ENCODE results near the gene JAG1.

JAG1 gene

GRCh38 chr20:10667560-10668167 lies 6.1 kb downstream of the JAG1 start:
- H3K9me3 ChIP-seq (ENCODE audit: control insufficient read depth, low read length): no peaks in the 10 kb centered on the region
- peaks cover 58% of the 10 kb centered on the region for H3K36me3 ChIP-seq (ENCODE audit: control insufficient read depth, insufficient read depth, low read length)
- WGBS, 2 experiments (ENCODE audit: insufficient coverage in 2 of 2): 82 to 93% methylated on average over 4 to 5 of the region's 6 CpGs
- peaks cover 44% of the 10 kb centered on the region for H3K4me1 ChIP-seq (ENCODE audit: control insufficient read depth, insufficient read depth, low read length, poor library complexity, severe bottlenecking)
- no peak overlapping the region for H3K27ac ChIP-seq (ENCODE audit: low read depth, low read length, severe bottlenecking)
- no peak overlapping the region for H3K4me3 ChIP-seq (ENCODE audit: extremely low read depth, insufficient read depth, low read length, poor library complexity, severe bottlenecking)

- Histone ChIP-seq H3K9me3 (ENCODE audit: control insufficient read depth, low read length) (no peaks in the 10 kb centered on the region), H3K4me3 (ENCODE audit: extremely low read depth, insufficient read depth, low read length, poor library complexity, severe bottlenecking) (no peak overlapping the region), H3K36me3 (ENCODE audit: control insufficient read depth, insufficient read depth, low read length) (peaks cover 64% of the 10 kb centered on the region), H3K4me1 (ENCODE audit: control insufficient read depth, insufficient read depth, low read length, poor library complexity, severe bottlenecking) (peaks cover 44% of the 10 kb centered on the region), H3K27ac (ENCODE audit: low read depth, low read length, severe bottlenecking) (peak overlapping the region; percentile 32)
- 84 to 92% methylated on average over 19 to 21 of the region's 21 CpGs for WGBS, 2 experiments (ENCODE audit: insufficient coverage in 2 of 2)
These were observed 6.8 kb downstream of the JAG1 start for GRCh38 chr20:10667077-10667401.

- Histone ChIP-seq H3K9me3 (ENCODE audit: control insufficient read depth, low read length) (no peaks in the 10 kb centered on the region), H3K4me3 (ENCODE audit: extremely low read depth, insufficient read depth, low read length, poor library complexity, severe bottlenecking) (no peak overlapping the region), H3K36me3 (ENCODE audit: control insufficient read depth, insufficient read depth, low read length) (peaks cover 70% of the 10 kb centered on the region), H3K4me1 (ENCODE audit: control insufficient read depth, insufficient read depth, low read length, poor library complexity, severe bottlenecking) (peaks cover 44% of the 10 kb centered on the region), H3K27ac (ENCODE audit: low read depth, low read length, severe bottlenecking) (peak overlapping the region; percentile 32)
- 90% methylated on average over 5 of the region's 7 CpGs; no CpG with 5 or more reads in 1 of the 2 experiments for WGBS, 2 experiments (ENCODE audit: insufficient coverage in 2 of 2)
These were observed 7.3 kb downstream of the JAG1 start for GRCh38 chr20:10666221-10667076.

GRCh38 chr20:10665791-10666190 lies 8.0 kb downstream of the JAG1 start:
- peaks cover 48% of the 10 kb centered on the region for H3K4me1 ChIP-seq (ENCODE audit: control insufficient read depth, insufficient read depth, low read length, poor library complexity, severe bottlenecking)
- peak overlapping the region; percentile 6 for H3K27ac ChIP-seq (ENCODE audit: low read depth, low read length, severe bottlenecking)
- no peak overlapping the region for H3K4me3 ChIP-seq (ENCODE audit: extremely low read depth, insufficient read depth, low read length, poor library complexity, severe bottlenecking)
- WGBS, 2 experiments (ENCODE audit: insufficient coverage in 2 of 2): 76 to 81% methylated on average over 5 of the region's 6 CpGs
- H3K9me3 ChIP-seq (ENCODE audit: control insufficient read depth, low read length): no peaks in the 10 kb centered on the region
- peaks cover 74% of the 10 kb centered on the region for H3K36me3 ChIP-seq (ENCODE audit: control insufficient read depth, insufficient read depth, low read length)

- WGBS, 2 experiments (ENCODE audit: insufficient coverage in 2 of 2): 75 to 78% methylated on average over 4 of the region's 7 CpGs
- H3K27ac ChIP-seq (ENCODE audit: low read depth, low read length, severe bottlenecking): no peak overlapping the region
- H3K9me3 ChIP-seq (ENCODE audit: control insufficient read depth, low read length): no peaks in the 10 kb centered on the region
- H3K36me3 ChIP-seq (ENCODE audit: control insufficient read depth, insufficient read depth, low read length): peaks cover 80% of the 10 kb centered on the region
- peaks cover 53% of the 10 kb centered on the region for H3K4me1 ChIP-seq (ENCODE audit: control insufficient read depth, insufficient read depth, low read length, poor library complexity, severe bottlenecking)
- no peak overlapping the region for H3K4me3 ChIP-seq (ENCODE audit: extremely low read depth, insufficient read depth, low read length, poor library complexity, severe bottlenecking)
These were observed 8.7 kb downstream of the JAG1 start for GRCh38 chr20:10665027-10665561.

- H3K4me3 ChIP-seq (ENCODE audit: extremely low read depth, insufficient read depth, low read length, poor library complexity, severe bottlenecking): no peak overlapping the region
- 73 to 85% methylated on average over 4 to 7 of the region's 8 CpGs for WGBS, 2 experiments (ENCODE audit: insufficient coverage in 2 of 2)
- H3K27ac ChIP-seq (ENCODE audit: low read depth, low read length, severe bottlenecking): no peak overlapping the region
- peaks cover 81% of the 10 kb centered on the region for H3K36me3 ChIP-seq (ENCODE audit: control insufficient read depth, insufficient read depth, low read length)
- H3K4me1 ChIP-seq (ENCODE audit: control insufficient read depth, insufficient read depth, low read length, poor library complexity, severe bottlenecking): peaks cover 47% of the 10 kb centered on the region
- no peaks in the 10 kb centered on the region for H3K9me3 ChIP-seq (ENCODE audit: control insufficient read depth, low read length)
These were observed 10.0 kb downstream of the JAG1 start for GRCh38 chr20:10663756-10664155.

GRCh38 chr20:10662661-10663458 lies 10.9 kb downstream of the JAG1 start:
- Histone ChIP-seq H3K27ac (ENCODE audit: low read depth, low read length, severe bottlenecking) (no peak overlapping the region), H3K4me1 (ENCODE audit: control insufficient read depth, insufficient read depth, low read length, poor library complexity, severe bottlenecking) (peaks cover 46% of the 10 kb centered on the region), H3K9me3 (ENCODE audit: control insufficient read depth, low read length) (no peaks in the 10 kb centered on the region), H3K4me3 (ENCODE audit: extremely low read depth, insufficient read depth, low read length, poor library complexity, severe bottlenecking) (no peak overlapping the region), H3K36me3 (ENCODE audit: control insufficient read depth, insufficient read depth, low read length) (peaks cover 81% of the 10 kb centered on the region)
- WGBS, 2 experiments (ENCODE audit: insufficient coverage in 2 of 2): 94 to 100% methylated on average over 3 to 7 of the region's 10 CpGs

- Histone ChIP-seq H3K36me3 (ENCODE audit: control insufficient read depth, insufficient read depth, low read length) (peaks cover 81% of the 10 kb centered on the region), H3K4me3 (ENCODE audit: extremely low read depth, insufficient read depth, low read length, poor library complexity, severe bottlenecking) (no peak overlapping the region), H3K27ac (ENCODE audit: low read depth, low read length, severe bottlenecking) (no peak overlapping the region), H3K9me3 (ENCODE audit: control insufficient read depth, low read length) (no peaks in the 10 kb centered on the region), H3K4me1 (ENCODE audit: control insufficient read depth, insufficient read depth, low read length, poor library complexity, severe bottlenecking) (peaks cover 39% of the 10 kb centered on the region)
- WGBS, 2 experiments (ENCODE audit: insufficient coverage in 2 of 2): 90% methylated on average over 1 to 2 of the region's 5 CpGs
These were observed 11.6 kb downstream of the JAG1 start for GRCh38 chr20:10662151-10662550.

GRCh38 chr20:10661261-10661660 lies 12.5 kb downstream of the JAG1 start:
- Histone ChIP-seq H3K4me1 (ENCODE audit: control insufficient read depth, insufficient read depth, low read length, poor library complexity, severe bottlenecking) (peaks cover 30% of the 10 kb centered on the region), H3K27ac (ENCODE audit: low read depth, low read length, severe bottlenecking) (no peak overlapping the region), H3K36me3 (ENCODE audit: control insufficient read depth, insufficient read depth, low read length) (peaks cover 88% of the 10 kb centered on the region), H3K9me3 (ENCODE audit: control insufficient read depth, low read length) (no peaks in the 10 kb centered on the region), H3K4me3 (ENCODE audit: extremely low read depth, insufficient read depth, low read length, poor library complexity, severe bottlenecking) (no peak overlapping the region)
- WGBS, 2 experiments (ENCODE audit: insufficient coverage in 2 of 2): 91 to 97% methylated on average over 4 of the region's 4 CpGs

GRCh38 chr20:10660661-10661060 lies 13.1 kb downstream of the JAG1 start:
- H3K36me3 ChIP-seq (ENCODE audit: control insufficient read depth, insufficient read depth, low read length): peaks cover 94% of the 10 kb centered on the region
- WGBS, 2 experiments (ENCODE audit: insufficient coverage in 2 of 2): 79 to 97% methylated on average over 6 to 9 of the region's 11 CpGs
- no peak overlapping the region for H3K27ac ChIP-seq (ENCODE audit: low read depth, low read length, severe bottlenecking)
- no peaks in the 10 kb centered on the region for H3K9me3 ChIP-seq (ENCODE audit: control insufficient read depth, low read length)
- peaks cover 24% of the 10 kb centered on the region for H3K4me1 ChIP-seq (ENCODE audit: control insufficient read depth, insufficient read depth, low read length, poor library complexity, severe bottlenecking)
- H3K4me3 ChIP-seq (ENCODE audit: extremely low read depth, insufficient read depth, low read length, poor library complexity, severe bottlenecking): no peak overlapping the region

Data from mesodermal cell (in vitro differentiated cells).